Stimulated activated CD4-positive, alpha-beta T cell treated with anti-CD3 and anti-CD28 coated beads, Interleukin-1b, Interleukin-23, amount 100 ng/mL, for 24 hours (primary cell): Measurements from ENCODE around the gene PRKAB2.
"Not testable (repeated sequence)": the region's sequence is repeated elsewhere in the genome, so short reads cannot be mapped to it uniquely, and the experiment has no call there.

Experiments used
- DNase-seq, 4 experiments: peaks; one replicate each; pipeline ENCODE4 v3.0.0-alpha.2; 2020; ENCODE audit warnings: low read depth in 4 of 4, low spot score in 1 of 4

Gene PRKAB2

DNA sequence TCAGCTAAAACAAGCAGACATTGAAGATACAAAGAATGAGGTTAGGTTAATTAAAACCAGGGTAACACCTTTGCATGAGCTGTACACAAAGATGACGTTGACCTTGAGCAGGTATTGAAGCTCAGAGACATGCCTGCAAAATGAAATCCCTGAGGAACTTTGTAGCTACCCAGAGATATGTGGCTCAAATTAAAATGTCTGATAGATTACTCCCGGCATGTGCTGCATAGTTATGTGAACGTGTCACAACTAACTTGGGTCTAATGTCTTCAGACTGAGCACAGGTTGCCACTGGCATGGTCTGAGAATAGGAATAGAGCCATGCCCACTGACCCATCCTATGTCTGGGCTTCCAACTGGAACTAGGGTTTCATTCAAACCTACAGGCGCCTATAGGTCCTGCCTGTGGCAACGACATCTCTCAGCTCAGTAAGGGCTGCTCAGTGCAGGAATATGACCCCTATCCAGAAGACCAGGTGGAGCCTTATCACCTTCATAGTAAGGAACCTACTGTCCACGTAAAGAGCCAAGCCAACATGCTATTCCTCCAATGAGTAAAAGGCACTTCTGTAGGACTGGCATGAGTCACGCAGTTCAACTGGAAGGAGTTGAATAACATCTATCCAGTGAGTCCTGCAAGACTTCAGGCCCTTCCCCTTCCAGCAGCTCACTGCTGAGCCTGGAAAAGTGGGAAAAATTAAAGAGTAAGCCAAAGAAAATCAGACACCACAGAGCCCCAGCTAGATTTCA, 60.7 kb downstream of the PRKAB2 start:
- DNase-seq, result no peak

DNA sequence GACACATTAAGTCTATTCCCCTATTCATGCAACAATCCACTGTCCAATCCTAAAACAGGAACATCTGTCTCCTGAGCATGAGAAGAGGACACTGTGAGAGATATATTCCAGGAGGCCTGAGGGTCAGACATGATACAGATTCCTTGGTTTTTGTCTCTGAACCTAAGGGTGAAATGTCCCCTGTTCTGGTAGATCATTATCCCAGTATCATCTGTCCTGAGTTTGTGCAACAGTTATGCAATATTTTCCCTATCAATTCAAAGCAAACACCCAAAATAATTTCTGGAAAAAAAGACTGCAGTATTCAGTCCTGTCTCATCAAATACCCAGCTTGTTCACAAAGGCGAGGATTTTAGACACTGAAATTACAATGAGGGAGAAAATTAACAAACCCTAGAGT, 61.4 kb downstream of the PRKAB2 start:
- DNase-seq, result no peak

DNA sequence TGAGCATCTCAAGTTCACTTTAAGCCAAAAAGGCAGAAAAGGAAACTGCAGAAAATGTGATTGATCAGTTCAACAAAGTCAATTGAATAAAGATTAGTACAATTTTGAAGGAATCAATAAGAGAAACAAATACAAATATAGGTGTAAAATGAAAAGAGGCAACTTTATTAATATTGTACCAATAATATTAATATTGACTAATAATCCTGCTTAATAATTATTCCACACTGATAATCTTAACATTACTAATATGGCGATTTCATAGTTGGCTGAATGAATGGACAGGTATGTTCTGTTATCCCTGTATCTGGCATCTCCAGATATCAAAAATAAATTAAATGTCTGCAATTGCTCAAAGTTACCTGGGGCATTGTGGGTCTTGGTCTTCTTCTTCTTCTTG, 61.8 kb downstream of the PRKAB2 start:
- no peak for DNase-seq

DNA sequence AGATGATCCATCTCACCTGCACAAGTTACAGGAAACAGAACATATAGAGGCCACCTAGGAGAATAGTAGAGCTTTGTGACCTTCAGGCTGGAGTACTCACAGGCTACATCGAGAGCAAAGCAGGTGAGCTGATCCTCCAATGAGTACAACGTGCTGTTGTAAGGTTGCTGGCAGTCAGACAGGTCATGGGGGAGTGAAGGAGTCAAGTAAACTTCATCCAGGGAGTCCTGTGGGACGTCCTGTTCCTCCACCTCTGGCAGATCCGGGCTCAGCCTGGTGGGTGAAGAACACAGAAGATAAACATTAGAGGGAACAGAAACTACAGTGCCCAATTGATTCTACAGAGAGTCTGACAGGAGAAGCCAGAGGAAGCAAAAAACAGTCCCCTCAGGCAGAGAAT, 62.5 kb downstream of the PRKAB2 start:
- no peak for DNase-seq

DNA sequence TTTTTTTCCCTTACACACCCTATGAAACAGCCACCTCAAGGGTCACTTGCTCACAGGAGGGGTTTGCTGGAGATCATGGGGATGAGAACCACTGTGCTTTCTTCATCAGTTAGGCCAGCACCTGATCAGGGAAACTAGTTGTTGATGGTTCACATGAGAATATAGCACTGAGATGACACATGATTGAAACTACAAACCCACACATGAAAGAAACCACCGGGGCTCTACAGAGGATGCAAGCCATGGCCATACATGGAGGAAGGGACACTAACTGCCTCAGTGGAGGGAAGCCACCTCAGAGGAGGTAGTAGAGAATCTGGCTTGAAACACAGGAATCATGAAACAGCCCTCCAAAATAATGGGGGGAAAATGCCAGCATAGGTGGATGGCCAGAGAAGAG, 63.2 kb downstream of the PRKAB2 start:
- DNase-seq, result no peak

DNA sequence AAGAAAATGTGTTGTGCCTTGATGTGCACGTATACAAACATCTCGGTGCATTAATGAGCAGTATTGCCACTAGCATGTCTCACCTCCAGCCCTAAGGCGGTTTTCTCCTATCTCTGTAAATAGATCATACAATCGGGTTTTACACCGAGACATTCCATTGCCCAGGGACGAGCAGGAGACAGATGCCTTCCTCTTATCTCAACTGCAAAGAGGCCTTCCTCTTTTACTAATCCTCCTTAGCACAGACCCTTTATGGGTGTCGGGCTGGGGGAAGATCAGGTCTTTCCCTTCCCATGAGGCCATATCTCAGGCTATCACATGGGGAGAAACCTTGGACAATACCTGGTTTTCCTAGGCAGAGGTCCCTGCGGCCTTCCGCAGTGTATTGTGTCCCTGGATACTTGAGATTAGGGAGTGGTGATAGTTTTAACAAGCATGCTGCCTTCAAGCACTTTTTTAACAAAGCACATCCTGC, 65.8 kb downstream of the PRKAB2 start:
- not testable (repeated sequence) for DNase-seq

DNA sequence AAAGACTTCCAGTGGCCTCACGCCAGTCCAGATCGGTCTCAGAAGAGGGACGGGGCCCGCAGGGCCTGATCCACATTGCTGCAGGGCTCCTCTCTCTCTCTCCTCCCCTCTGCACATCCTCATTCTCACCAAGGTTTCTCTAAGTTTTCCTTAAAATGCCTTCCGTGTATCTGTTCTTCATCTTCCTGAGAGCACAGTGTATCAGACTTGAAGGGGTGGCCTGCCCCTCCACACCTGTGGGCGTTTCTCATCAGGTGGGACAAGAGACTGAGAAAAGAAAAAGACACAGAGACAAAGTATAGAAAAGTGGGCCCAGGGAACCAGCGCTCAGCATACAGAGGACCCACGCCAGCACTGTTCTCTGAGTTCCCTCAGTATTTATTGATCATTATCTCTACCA, 66.4 kb downstream of the PRKAB2 start:
- no peak for DNase-seq
